Parathyroid adenoma (tissue), 2 donors: ENCODE measurements around the gene TTC28.
"Not testable (repeated sequence)": the region's sequence is repeated elsewhere in the genome, so short reads cannot be mapped to it uniquely, and the experiment has no call there.

ENCODE experiments used
- H2AFZ ChIP-seq: fragments of 300-600 bp; sonication (generic); one replicate; pipeline ENCODE4 v1.7.0; 2017; ENCODE audit warnings: antibody characterized with exemption, mild to moderate bottlenecking
- H3K27ac ChIP-seq: fragments of 300-600 bp; sonication (generic); one replicate; pipeline ENCODE4 v1.7.0; 2017
- H3K27me3 ChIP-seq: fragments of 300-600 bp; sonication (generic); one replicate; pipeline ENCODE4 v1.7.0; 2017; ENCODE audit warnings: low read length; ENCODE audit not compliant: control insufficient read depth, insufficient read depth
- H3K36me3 ChIP-seq: fragments of 300-600 bp; sonication (generic); one replicate; pipeline ENCODE4 v1.7.0; 2017; ENCODE audit warnings: low read length; ENCODE audit not compliant: control insufficient read depth, insufficient read depth
- H3K4me1 ChIP-seq: fragments of 300-600 bp; sonication (generic); one replicate; pipeline ENCODE4 v1.7.0; 2017; ENCODE audit warnings: control low read depth
- H3K4me2 ChIP-seq: fragments of 300-600 bp; sonication (generic); one replicate; pipeline ENCODE4 v1.7.0; 2017; ENCODE audit warnings: low read length
- H3K4me3 ChIP-seq: fragments of 300-600 bp; sonication (generic); one replicate; pipeline ENCODE4 v1.7.0; 2017; ENCODE audit warnings: low read depth, low read length
- H3K79me2 ChIP-seq: fragments of 300-600 bp; sonication (generic); one replicate; pipeline ENCODE4 v1.7.0; 2017; ENCODE audit warnings: control low read depth
- H3K9ac ChIP-seq: fragments of 300-600 bp; sonication (generic); one replicate; pipeline ENCODE4 v1.7.0; 2017; ENCODE audit warnings: mild to moderate bottlenecking
- H3K9me3 ChIP-seq: fragments of 300-600 bp; sonication (generic); one replicate; pipeline ENCODE4 v1.7.0; 2017; ENCODE audit warnings: low read length; ENCODE audit not compliant: control insufficient read depth
- CTCF ChIP-seq: fragments of 300-600 bp; sonication (generic); IDR thresholded peaks from one replicate; pipeline ENCODE4 v1.7.0; 2017; ENCODE audit warnings: antibody characterized with exemption, mild to moderate bottlenecking
- donor health status: primary hyperparathyroidism.

Gene TTC28

GRCh38 chr22:28544431-28544868 is 135.2 kb downstream of the TTC28 start:
- H3K9me3 ChIP-seq: no peaks in the 10 kb centered on the region
- TF ChIP-seq CTCF: no peak
- no peak overlapping the region for H3K9ac ChIP-seq
- no peaks in the 10 kb centered on the region for H3K4me1 ChIP-seq
- no peaks in the 10 kb centered on the region for H3K36me3 ChIP-seq
- H2AFZ ChIP-seq: no peak overlapping the region
- no peak overlapping the region for H3K4me3 ChIP-seq
- H3K4me2 ChIP-seq: no peak overlapping the region
- H3K27ac ChIP-seq: no peak overlapping the region
- no peaks in the 10 kb centered on the region for H3K27me3 ChIP-seq
- no peaks in the 10 kb centered on the region for H3K79me2 ChIP-seq

GRCh38 chr22:28542980-28543621 is 136.5 kb downstream of the TTC28 start:
- Histone ChIP-seq H3K4me3 (no peak overlapping the region), H3K79me2 (no peaks in the 10 kb centered on the region), H3K9ac (no peak overlapping the region), H2AFZ (no peak overlapping the region), H3K27me3 (no peaks in the 10 kb centered on the region), H3K36me3 (no peaks in the 10 kb centered on the region), H3K4me2 (no peak overlapping the region), H3K27ac (no peak overlapping the region), H3K9me3 (no peaks in the 10 kb centered on the region), H3K4me1 (no peaks in the 10 kb centered on the region)
- no peak for TF ChIP-seq CTCF

GRCh38 chr22:28541137-28541536 is 138.5 kb downstream of the TTC28 start:
- Histone ChIP-seq H3K27me3 (no peaks in the 10 kb centered on the region), H3K4me3 (no peak overlapping the region), H3K4me2 (no peak overlapping the region), H2AFZ (no peak overlapping the region), H3K9me3 (no peaks in the 10 kb centered on the region), H3K27ac (no peak overlapping the region), H3K79me2 (no peaks in the 10 kb centered on the region), H3K36me3 (no peaks in the 10 kb centered on the region), H3K9ac (no peak overlapping the region), H3K4me1 (no peaks in the 10 kb centered on the region)
- TF ChIP-seq CTCF: no peak

- Histone ChIP-seq H3K36me3 (no peaks in the 10 kb centered on the region), H3K79me2 (no peaks in the 10 kb centered on the region), H3K4me1 (no peaks in the 10 kb centered on the region), H2AFZ (no peak overlapping the region), H3K4me2 (no peak overlapping the region), H3K27ac (no peak overlapping the region), H3K4me3 (no peak overlapping the region), H3K9ac (no peak overlapping the region), H3K27me3 (no peaks in the 10 kb centered on the region), H3K9me3 (no peaks in the 10 kb centered on the region)
- no peak for TF ChIP-seq CTCF
Measured at GRCh38 chr22:28538922-28539321, 140.7 kb downstream of the TTC28 start.

- not testable (repeated sequence) for H3K27ac ChIP-seq, H3K9me3 ChIP-seq, H3K4me2 ChIP-seq, H3K36me3 ChIP-seq, H3K27me3 ChIP-seq, H3K9ac ChIP-seq, H3K79me2 ChIP-seq, H3K4me3 ChIP-seq, H3K4me1 ChIP-seq, H2AFZ ChIP-seq
Measured at GRCh38 chr22:28530565-28530964, 149.1 kb downstream of the TTC28 start.

- H3K27me3 ChIP-seq, H3K79me2 ChIP-seq, H2AFZ ChIP-seq, H3K36me3 ChIP-seq, H3K9ac ChIP-seq, H3K4me1 ChIP-seq, H3K4me2 ChIP-seq, H3K27ac ChIP-seq, H3K9me3 ChIP-seq, H3K4me3 ChIP-seq: not testable (repeated sequence)
Measured at GRCh38 chr22:28529144-28529543, 150.5 kb downstream of the TTC28 start.
